ENCODE results near the gene PRODH2. TPM values are rescaled to one million over a fixed set of nuclear protein-coding genes. Genes with fewer than 3 reads are reported as not detected.

Gene PRODH2
- total and polyA plus RNA-seq, 10 of the 15 experiments (the other 5 are each of a cell fraction or from before 2014, with no cell fraction given), result 0.07 TPM; not detected in 9

DNA sequence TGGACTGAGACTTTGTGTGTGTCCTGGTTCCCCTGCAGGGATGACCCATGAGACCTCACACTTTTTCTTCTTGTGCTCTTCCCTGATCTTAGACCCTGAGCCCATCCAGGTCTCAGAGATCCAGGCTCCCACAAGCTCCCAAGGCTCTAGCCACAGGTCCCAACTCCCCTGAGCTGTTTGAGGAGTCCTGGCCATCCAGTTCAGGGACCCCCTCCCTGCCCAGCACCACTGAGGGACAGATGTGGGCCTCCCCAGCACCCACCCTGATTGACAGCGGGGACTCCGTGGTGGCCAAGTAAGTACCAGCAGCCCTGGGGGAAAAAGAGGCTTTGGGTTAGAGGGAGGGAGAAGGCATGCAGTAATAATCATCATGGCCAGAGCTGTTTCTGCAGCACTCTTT, 52.9 kb downstream of the PRODH2 start:
- Histone ChIP-seq H4K20me1 (ENCODE audit: control insufficient read depth, insufficient read depth) (no peaks in the 10 kb centered on the region), H3K4me1 (ENCODE audit: control insufficient read depth, insufficient read depth, low read length) (peaks cover 15% of the 10 kb centered on the region), H3K27me3 (replicated peaks in 1 of 2; ENCODE audit: control insufficient read depth in 2 of 2, insufficient read depth in 2 of 2, low read length in 1 of 2) (no peaks in the 10 kb centered on the region), H2AFZ (ENCODE audit: control insufficient read depth, low read depth, low read length) (no peak overlapping the region), H3K27ac (ENCODE audit: control insufficient read depth, insufficient read depth) (no peak overlapping the region), H3K4me2 (ENCODE audit: control insufficient read depth, insufficient read depth) (no peak overlapping the region; the same call in 1 of the 2 replicates), H3K9ac (ENCODE audit: control insufficient read depth, insufficient read depth, low read length) (no peak overlapping the region), H3K36me3 (ENCODE audit: control insufficient read depth in 2 of 2, insufficient read depth in 2 of 2, low read length in 1 of 2) (peaks cover 1 to 11% of the 10 kb centered on the region in 2 experiments; a peak in 2 of 4 replicates), H3K79me2 (ENCODE audit: control insufficient read depth, insufficient read depth, low read length) (peaks cover 11% of the 10 kb centered on the region), H3K4me3 (0 out of 2 replicates have a peak overlapping the region, but pooled peaks have one; percentile 28), H3K9me3 (replicated peaks; ENCODE audit: control insufficient read depth, insufficient read depth, low read length) (no peaks in the 10 kb centered on the region)
- in situ Hi-C loops (cut with MboI) (no loop called here), intact Hi-C loops (cut with micrococcal nuclease; ENCODE audit: unreplicated experiment) (loop anchor here (2.0 kb wide), 1 partner anchor 15 kb away; the partner anchor contains the start of genes PSENEN and U2AF1L4)
- RAD21 ChIA-PET (ENCODE audit: unreplicated experiment), result no interaction called here
- FAIRE-seq (no peak), DNase-seq (ENCODE audit: low read depth, low spot score) (no peak), ATAC-seq (no peak)
- no TSS peak for BruUV-seq (replicated peaks)
- POLR2A ChIA-PET, result interaction anchor here (1.1 kb wide), 2 partner anchors 9 to 12 kb away, joined by 3 read pairs; partner anchors contain the start of gene LIN37
- CTCF ChIA-PET, result no interaction called here
- 100% methylated on average over 2 of the region's 2 CpGs for WGBS (ENCODE audit: insufficient coverage, insufficient replicate concordance, low lambda C conversion rate, missing lambda C conversion rate)
- SMC1A ChIA-PET (ENCODE audit: uncharacterized antibody, unreplicated experiment), result interaction anchor here (0.5 kb wide), 1 partner anchor 134 kb away, joined by 3 read pairs; no protein-coding TSS in a partner anchor
- TF ChIP-seq USF2 (IDR thresholded peaks at IDR 0.05; ENCODE audit: borderline replicate concordance, low read depth, low read length), result no peak
- no peak for TF ChIP-seq SRF (IDR thresholded peaks at IDR 0.05; ENCODE audit: low read depth in 2 of 2, low read length in 2 of 2)
- no peak for TF ChIP-seq PAX8 (IDR thresholded peaks at IDR 0.05)
- no peak for TF ChIP-seq CEBPB (IDR thresholded peaks at IDR 0.05; ENCODE audit: borderline replicate concordance in 1 of 2, low read depth in 2 of 2, low read length in 2 of 2)
- TF ChIP-seq MTA2 (IDR thresholded peaks at IDR 0.05; ENCODE audit: low read depth), result no peak
- TF ChIP-seq ZNF217 (IDR thresholded peaks at IDR 0.05), result no peak
- no peak for TF ChIP-seq BCL11A (IDR thresholded peaks at IDR 0.05; ENCODE audit: low read depth, low read length)
- TF ChIP-seq EGR1 (IDR thresholded peaks at IDR 0.05; ENCODE audit: borderline replicate concordance in 1 of 2, low read depth in 2 of 2, low read length in 2 of 2), result no peak
- no peak for TF ChIP-seq POLR2A (IDR thresholded peaks at IDR 0.05; ENCODE audit: low read depth, low read length)
- TF ChIP-seq CHD4 (IDR thresholded peaks at IDR 0.05), result no peak
- TF ChIP-seq, protein P1, sequence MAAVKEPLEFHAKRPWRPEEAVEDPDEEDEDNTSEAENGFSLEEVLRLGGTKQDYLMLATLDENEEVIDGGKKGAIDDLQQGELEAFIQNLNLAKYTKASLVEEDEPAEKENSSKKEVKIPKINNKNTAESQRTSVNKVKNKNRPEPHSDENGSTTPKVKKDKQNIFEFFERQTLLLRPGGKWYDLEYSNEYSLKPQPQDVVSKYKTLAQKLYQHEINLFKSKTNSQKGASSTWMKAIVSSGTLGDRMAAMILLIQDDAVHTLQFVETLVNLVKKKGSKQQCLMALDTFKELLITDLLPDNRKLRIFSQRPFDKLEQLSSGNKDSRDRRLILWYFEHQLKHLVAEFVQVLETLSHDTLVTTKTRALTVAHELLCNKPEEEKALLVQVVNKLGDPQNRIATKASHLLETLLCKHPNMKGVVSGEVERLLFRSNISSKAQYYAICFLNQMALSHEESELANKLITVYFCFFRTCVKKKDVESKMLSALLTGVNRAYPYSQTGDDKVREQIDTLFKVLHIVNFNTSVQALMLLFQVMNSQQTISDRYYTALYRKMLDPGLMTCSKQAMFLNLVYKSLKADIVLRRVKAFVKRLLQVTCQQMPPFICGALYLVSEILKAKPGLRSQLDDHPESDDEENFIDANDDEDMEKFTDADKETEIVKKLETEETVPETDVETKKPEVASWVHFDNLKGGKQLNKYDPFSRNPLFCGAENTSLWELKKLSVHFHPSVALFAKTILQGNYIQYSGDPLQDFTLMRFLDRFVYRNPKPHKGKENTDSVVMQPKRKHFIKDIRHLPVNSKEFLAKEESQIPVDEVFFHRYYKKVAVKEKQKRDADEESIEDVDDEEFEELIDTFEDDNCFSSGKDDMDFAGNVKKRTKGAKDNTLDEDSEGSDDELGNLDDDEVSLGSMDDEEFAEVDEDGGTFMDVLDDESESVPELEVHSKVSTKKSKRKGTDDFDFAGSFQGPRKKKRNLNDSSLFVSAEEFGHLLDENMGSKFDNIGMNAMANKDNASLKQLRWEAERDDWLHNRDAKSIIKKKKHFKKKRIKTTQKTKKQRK (IDR thresholded peaks at IDR 0.05; ENCODE audit: low read depth, low read length), result no peak
- TF ChIP-seq MLLT1 (IDR thresholded peaks at IDR 0.05), result no peak
- no peak for TF ChIP-seq WRNIP1 (IDR thresholded peaks at IDR 0.05; ENCODE audit: borderline replicate concordance, low read depth, low read length)
- no peak for TF ChIP-seq NR2F1 (conservative IDR thresholded peaks at IDR 0.05)
- no peak for TF ChIP-seq CREB1 (IDR thresholded peaks at IDR 0.05; ENCODE audit: low read depth)
